Measurements from ENCODE around the gene SETD2. TPM values are rescaled to one million over a fixed set of nuclear protein-coding genes. Genes with fewer than 3 reads are reported as not detected.

Gene SETD2
- total and polyA plus RNA-seq, 2 experiments from 2014 or later: 14.2 to 36.0 TPM

GRCh38 chr3:46992231-46992630 is 171.7 kb downstream of the SETD2 start:
- no peak for DNase-seq (ENCODE audit: low read depth in 1 of 2, low spot score in 1 of 2)

GRCh38 chr3:46991406-46992165 is 172.3 kb downstream of the SETD2 start:
- H3K4me1 ChIP-seq (ENCODE audit: low read depth): peaks cover 8% of the 10 kb centered on the region
- H3K4me3 ChIP-seq: no peak overlapping the region
- no peak for TF ChIP-seq CTCF (IDR thresholded peaks at IDR 0.05; ENCODE audit: low read depth, low read length)
- H3K27ac ChIP-seq: no peak overlapping the region
- no peak for DNase-seq (ENCODE audit: low read depth in 1 of 2, low spot score in 1 of 2)
- no peaks in the 10 kb centered on the region for H3K9me3 ChIP-seq (ENCODE audit: low read depth)
- H3K36me3 ChIP-seq: no peaks in the 10 kb centered on the region
- H3K27me3 ChIP-seq: no peaks in the 10 kb centered on the region

More at GRCh38 chr3:46992231-46992630, 171.7 kb downstream of the SETD2 start:
- TF ChIP-seq CTCF (IDR thresholded peaks at IDR 0.05; ENCODE audit: low read depth, low read length): no peak
- peaks cover 2% of the 10 kb centered on the region for H3K4me1 ChIP-seq (ENCODE audit: low read depth)
- no peak overlapping the region for H3K27ac ChIP-seq
- no peak overlapping the region for H3K4me3 ChIP-seq
- no peaks in the 10 kb centered on the region for H3K27me3 ChIP-seq
- H3K36me3 ChIP-seq: no peaks in the 10 kb centered on the region
- no peaks in the 10 kb centered on the region for H3K9me3 ChIP-seq (ENCODE audit: low read depth)

- Histone ChIP-seq H3K27me3 (no peaks in the 10 kb centered on the region), H3K4me3 (no peak overlapping the region), H3K27ac (no peak overlapping the region), H3K9me3 (ENCODE audit: low read depth) (no peaks in the 10 kb centered on the region), H3K36me3 (no peaks in the 10 kb centered on the region), H3K4me1 (ENCODE audit: low read depth) (peaks cover 10% of the 10 kb centered on the region)
- DNase-seq (ENCODE audit: low read depth in 1 of 2, low spot score in 1 of 2): no peak
- no peak for TF ChIP-seq CTCF (IDR thresholded peaks at IDR 0.05; ENCODE audit: low read depth, low read length)
These were observed 173.1 kb downstream of the SETD2 start for GRCh38 chr3:46990573-46991374.

GRCh38 chr3:46989146-46989810 is 174.6 kb downstream of the SETD2 start:
- TF ChIP-seq CTCF (IDR thresholded peaks at IDR 0.05; ENCODE audit: low read depth, low read length): no peak
- no peak for DNase-seq (ENCODE audit: low read depth in 1 of 2, low spot score in 1 of 2)
- Histone ChIP-seq H3K27ac (no peak overlapping the region), H3K4me3 (no peak overlapping the region), H3K27me3 (no peaks in the 10 kb centered on the region), H3K4me1 (ENCODE audit: low read depth) (peaks cover 10% of the 10 kb centered on the region), H3K36me3 (no peaks in the 10 kb centered on the region), H3K9me3 (ENCODE audit: low read depth) (no peaks in the 10 kb centered on the region)

- H3K4me1 ChIP-seq (ENCODE audit: low read depth): peaks cover 10% of the 10 kb centered on the region
- H3K36me3 ChIP-seq: no peaks in the 10 kb centered on the region
- no peak overlapping the region for H3K4me3 ChIP-seq
- H3K27ac ChIP-seq: no peak overlapping the region
- no peak for TF ChIP-seq CTCF (IDR thresholded peaks at IDR 0.05; ENCODE audit: low read depth, low read length)
- no peaks in the 10 kb centered on the region for H3K9me3 ChIP-seq (ENCODE audit: low read depth)
- no peaks in the 10 kb centered on the region for H3K27me3 ChIP-seq
- no peak for DNase-seq (ENCODE audit: low read depth in 1 of 2, low spot score in 1 of 2)
These were observed 175.3 kb downstream of the SETD2 start for GRCh38 chr3:46988616-46989015.
